ENCODE results near the gene ADIRF. TPM values are rescaled to one million over a fixed set of nuclear protein-coding genes. Genes with fewer than 3 reads are reported as not detected.
"Not testable (repeated sequence)": the region's sequence is repeated elsewhere in the genome, so short reads cannot be mapped to it uniquely, and the experiment has no call there.

ADIRF gene
- total and polyA plus RNA-seq, 7 experiments from 2014 or later = 0.56 to 0.64 TPM; not detected in 5

DNA sequence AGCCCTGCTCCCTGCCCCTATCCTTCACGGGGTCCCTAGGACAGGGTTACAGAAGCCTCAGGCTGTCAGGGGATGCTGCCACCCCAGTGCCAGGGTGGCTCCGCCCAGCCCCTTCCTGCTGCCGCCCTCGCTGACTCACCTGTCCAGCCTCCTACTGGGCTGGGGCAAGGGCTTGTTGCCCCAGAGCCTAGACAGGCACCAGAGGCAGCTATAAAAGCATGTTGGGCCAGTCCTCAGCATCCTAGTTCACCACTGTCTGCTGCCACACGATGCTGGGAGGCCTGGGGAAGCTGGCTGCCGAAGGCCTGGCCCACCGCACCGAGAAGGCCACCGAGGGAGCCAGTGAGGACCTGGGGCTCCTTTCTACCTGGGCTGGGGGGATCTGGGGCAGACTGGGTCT is 51.8 kb downstream of the ADIRF start, which contains the start of gene FAM25A:
TSS of gene FAM25A (plus strand) at position 239 of the 400 bp plus-strand sequence. CDS start at position 270, 31 bp downstream.
- POLR2A ChIA-PET; ATAC-seq; H3K27me3 ChIP-seq (ENCODE audit: control insufficient read depth in 2 of 2, insufficient read depth in 2 of 2, low read length in 2 of 2); H3K27ac Mint-ChIP-seq; H3K36me3 Mint-ChIP-seq; DNase-seq; intact Hi-C loops (cut with micrococcal nuclease); H3K4me1 Mint-ChIP-seq; H3K4me1 ChIP-seq (ENCODE audit: control insufficient read depth in 2 of 2, insufficient read depth in 2 of 2, low read length in 2 of 2); H3K9me3 ChIP-seq (ENCODE audit: control insufficient read depth in 2 of 3, low read length in 3 of 3); H3K36me3 ChIP-seq (ENCODE audit: control insufficient read depth in 2 of 3, insufficient read depth in 3 of 3, low read length in 3 of 3); H3K27me3 Mint-ChIP-seq; CTCF ChIA-PET; H3K9me3 Mint-ChIP-seq; H3K27ac ChIP-seq (ENCODE audit: low read depth, low read length); H3K4me3 ChIP-seq (ENCODE audit: low read length); H3K4me3 Mint-ChIP-seq: not testable (repeated sequence)

Other genes with a start within 250 kb of the ADIRF start
- gene BMPR1A, start 211.9 kb upstream of the ADIRF start, total RNA-seq = 10 to 100 TPM in 2 of 5 experiments, 1 to 10 TPM in 3; 4.3 to 11.3 (median 8.9) TPM
- 1 to 10 TPM; 2.1 to 3.0 TPM for gene BMPR1A, start 211.9 kb upstream of the ADIRF start, polyA plus RNA-seq
- under 1 TPM in 2 of 5 experiments, not detected in 3; 0.50 to 0.86 TPM for gene MMRN2, start 10.9 kb upstream of the ADIRF start, total RNA-seq
- under 1 TPM; 0.18 to 0.34 TPM for gene MMRN2, start 10.9 kb upstream of the ADIRF start, polyA plus RNA-seq
- gene SNCG, start 9.9 kb upstream of the ADIRF start, total RNA-seq = under 1 TPM in 1 of 5 experiments, not detected in 4; 0.45 TPM
- gene SNCG, start 9.9 kb upstream of the ADIRF start, polyA plus RNA-seq = not detected
- gene FAM25A, start 51.8 kb downstream of the ADIRF start, total RNA-seq = not detected
- gene FAM25A, start 51.8 kb downstream of the ADIRF start, polyA plus RNA-seq = not detected
- 10 to 100 TPM; 70.2 to 98.1 (median 73.2) TPM for gene GLUD1, start 126.4 kb downstream of the ADIRF start, total RNA-seq
- gene GLUD1, start 126.4 kb downstream of the ADIRF start, polyA plus RNA-seq = 100 to 1,000 TPM; 111 to 116 TPM
- 10 to 100 TPM; 19.3 to 31.4 (median 21.1) TPM for gene SHLD2, start 126.7 kb downstream of the ADIRF start, total RNA-seq
- 10 to 100 TPM; 14.9 to 17.9 TPM for gene SHLD2, start 126.7 kb downstream of the ADIRF start, polyA plus RNA-seq